ENCODE data around the gene ST8SIA1. TPM values are rescaled to one million over a fixed set of nuclear protein-coding genes. Genes with fewer than 3 reads are reported as not detected.

Gene ST8SIA1
- total RNA-seq, 1 donor from 2014 or later, result 8.5 TPM

- no peak for DNase-seq
- Histone ChIP-seq H3K27me3 (no peaks in the 10 kb centered on the region), H3K4me3 (no peak overlapping the region), H3K36me3 (no peaks in the 10 kb centered on the region), H3K4me1 (no peaks in the 10 kb centered on the region), H3K9me3 (no peaks in the 10 kb centered on the region), H3K27ac (no peak overlapping the region)
- intact Hi-C loops (cut with DNase I), result no loop called here
- no peak for TF ChIP-seq CTCF (IDR thresholded peaks at IDR 0.05)
- ATAC-seq, result no peak
These were observed 45.3 kb downstream of the ST8SIA1 start for GRCh38 chr12:22289250-22289649.

GRCh38 chr12:22287776-22288621 lies 46.5 kb downstream of the ST8SIA1 start:
- Histone ChIP-seq H3K27me3 (no peaks in the 10 kb centered on the region), H3K9me3 (no peaks in the 10 kb centered on the region), H3K36me3 (no peaks in the 10 kb centered on the region), H3K4me3 (no peak overlapping the region), H3K4me1 (peaks cover 5% of the 10 kb centered on the region), H3K27ac (no peak overlapping the region)
- no peak for TF ChIP-seq CTCF (IDR thresholded peaks at IDR 0.05)
- ATAC-seq, result peak; percentile 21
- intact Hi-C loops (cut with DNase I), result no loop called here
- DNase-seq, result no peak

GRCh38 chr12:22287101-22287500 lies 47.4 kb downstream of the ST8SIA1 start:
- no peak for DNase-seq
- H3K36me3 ChIP-seq, result no peaks in the 10 kb centered on the region
- TF ChIP-seq CTCF (IDR thresholded peaks at IDR 0.05), result no peak
- peaks cover 5% of the 10 kb centered on the region for H3K4me1 ChIP-seq
- intact Hi-C loops (cut with DNase I), result no loop called here
- no peak overlapping the region for H3K27ac ChIP-seq
- no peaks in the 10 kb centered on the region for H3K27me3 ChIP-seq
- no peak for ATAC-seq
- no peak overlapping the region for H3K4me3 ChIP-seq
- H3K9me3 ChIP-seq, result no peaks in the 10 kb centered on the region

GRCh38 chr12:22286569-22286968 lies 47.9 kb downstream of the ST8SIA1 start:
- no peak overlapping the region for H3K4me3 ChIP-seq
- ATAC-seq, result no peak
- intact Hi-C loops (cut with DNase I), result no loop called here

GRCh38 chr12:22285846-22286245 lies 48.7 kb downstream of the ST8SIA1 start:
- TF ChIP-seq CTCF (IDR thresholded peaks at IDR 0.05), result no peak
- no peak overlapping the region for H3K4me3 ChIP-seq
- no peaks in the 10 kb centered on the region for H3K27me3 ChIP-seq
- intact Hi-C loops (cut with DNase I), result no loop called here
- no peak overlapping the region for H3K27ac ChIP-seq
- H3K4me1 ChIP-seq, result peaks cover 12% of the 10 kb centered on the region
- ATAC-seq (no peak), DNase-seq (no peak)
- no peaks in the 10 kb centered on the region for H3K9me3 ChIP-seq
- H3K36me3 ChIP-seq, result no peaks in the 10 kb centered on the region

More at GRCh38 chr12:22286569-22286968, 47.9 kb downstream of the ST8SIA1 start:
- Histone ChIP-seq H3K4me1 (peaks cover 9% of the 10 kb centered on the region), H3K27me3 (no peaks in the 10 kb centered on the region), H3K27ac (no peak overlapping the region), H3K36me3 (no peaks in the 10 kb centered on the region), H3K9me3 (no peaks in the 10 kb centered on the region)
- no peak for DNase-seq
- TF ChIP-seq CTCF (IDR thresholded peaks at IDR 0.05), result no peak

Measured in upper lobe of right lung (tissue), 1 donor.